Activated CD8-positive, alpha-beta memory T cell treated with anti-CD3 and anti-CD28 coated beads for 48 hours (primary cell): ENCODE measurements around the gene LINGO3.
"Not testable (repeated sequence)": the region's sequence is repeated elsewhere in the genome, so short reads cannot be mapped to it uniquely, and the experiment has no call there.

Experiments used
- DNase-seq, 3 experiments: peaks; one replicate each; pipeline ENCODE4 v3.0.0-alpha.2; 2020; ENCODE audit warnings: low read depth in 2 of 3, low spot score in 2 of 3

The LINGO3 gene

GRCh38 chr19:2283835-2284507, 24.0 kb downstream of the LINGO3 start:
- no peak for DNase-seq

DNA sequence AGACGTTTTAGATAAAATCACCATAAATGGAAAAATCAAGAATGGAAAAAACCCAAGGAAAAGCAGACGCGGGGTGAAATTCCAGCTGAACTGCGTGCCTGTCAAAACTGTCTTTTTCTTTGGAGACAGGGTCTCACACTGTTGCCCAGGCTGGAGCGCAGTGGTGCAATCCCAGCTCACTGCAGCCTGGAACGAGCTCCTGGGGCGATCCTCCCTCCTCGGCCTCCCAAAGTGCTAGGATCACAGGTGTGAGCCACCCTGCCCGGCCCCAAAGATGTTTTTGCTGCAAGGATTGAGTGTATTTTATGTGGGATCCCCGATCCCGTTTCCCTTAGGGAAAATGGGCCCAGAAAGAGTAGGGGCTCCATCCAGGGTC, 25.1 kb downstream of the LINGO3 start:
- no peak for DNase-seq

- no peak for DNase-seq
Measured at GRCh38 chr19:2282062-2282861, 25.7 kb downstream of the LINGO3 start, which contains the start of gene PEAK3. Gene PEAK3 (minus strand): TSS chr19:2282175. CDS start chr19:2280931, 1,244 bp downstream.

GRCh38 chr19:2281265-2282061, 26.5 kb downstream of the LINGO3 start:
- not testable (repeated sequence) for DNase-seq

GRCh38 chr19:2280633-2281264, 27.2 kb downstream of the LINGO3 start:
- DNase-seq, result no peak

GRCh38 chr19:2278459-2279158, 29.3 kb downstream of the LINGO3 start:
- DNase-seq, result no peak

GRCh38 chr19:2277138-2277537, 30.8 kb downstream of the LINGO3 start:
- DNase-seq, result no peak

GRCh38 chr19:2276429-2276986, 31.4 kb downstream of the LINGO3 start:
- DNase-seq, result no peak

- no peak for DNase-seq
Measured at GRCh38 chr19:2275588-2276428, 32.1 kb downstream of the LINGO3 start.

- DNase-seq, result no peak
Measured at GRCh38 chr19:2274931-2275535, 32.9 kb downstream of the LINGO3 start.

DNA sequence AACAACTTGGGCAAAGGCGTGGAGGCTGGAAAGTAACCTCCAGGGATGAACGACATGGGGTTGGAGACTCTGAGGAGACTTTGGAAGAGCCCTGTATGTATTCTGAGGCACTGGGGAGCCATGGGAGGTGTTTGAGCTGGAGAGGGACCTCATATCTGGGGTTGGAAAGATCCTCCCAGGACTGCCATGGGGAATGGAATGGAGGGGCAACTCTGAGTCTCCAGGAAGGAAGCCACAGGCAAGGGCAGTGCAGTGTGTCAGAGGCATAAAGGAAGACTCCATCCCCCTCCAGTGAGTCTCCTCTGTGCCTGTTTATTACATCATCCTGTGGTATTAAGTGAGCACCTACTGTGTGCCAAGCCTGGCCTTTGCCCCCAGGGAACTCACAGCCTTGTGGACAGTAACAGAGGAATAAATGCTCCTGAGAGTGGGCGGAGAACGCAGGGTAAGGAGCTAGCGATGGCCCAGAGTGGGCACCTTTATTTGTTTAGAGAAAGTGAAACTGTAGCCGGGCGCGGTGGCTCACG, 33.7 kb downstream of the LINGO3 start:
- no peak for DNase-seq

- DNase-seq, result peak; percentile 66 to 75 (median 67)
Measured at GRCh38 chr19:2273356-2274184, 34.4 kb downstream of the LINGO3 start.

DNA sequence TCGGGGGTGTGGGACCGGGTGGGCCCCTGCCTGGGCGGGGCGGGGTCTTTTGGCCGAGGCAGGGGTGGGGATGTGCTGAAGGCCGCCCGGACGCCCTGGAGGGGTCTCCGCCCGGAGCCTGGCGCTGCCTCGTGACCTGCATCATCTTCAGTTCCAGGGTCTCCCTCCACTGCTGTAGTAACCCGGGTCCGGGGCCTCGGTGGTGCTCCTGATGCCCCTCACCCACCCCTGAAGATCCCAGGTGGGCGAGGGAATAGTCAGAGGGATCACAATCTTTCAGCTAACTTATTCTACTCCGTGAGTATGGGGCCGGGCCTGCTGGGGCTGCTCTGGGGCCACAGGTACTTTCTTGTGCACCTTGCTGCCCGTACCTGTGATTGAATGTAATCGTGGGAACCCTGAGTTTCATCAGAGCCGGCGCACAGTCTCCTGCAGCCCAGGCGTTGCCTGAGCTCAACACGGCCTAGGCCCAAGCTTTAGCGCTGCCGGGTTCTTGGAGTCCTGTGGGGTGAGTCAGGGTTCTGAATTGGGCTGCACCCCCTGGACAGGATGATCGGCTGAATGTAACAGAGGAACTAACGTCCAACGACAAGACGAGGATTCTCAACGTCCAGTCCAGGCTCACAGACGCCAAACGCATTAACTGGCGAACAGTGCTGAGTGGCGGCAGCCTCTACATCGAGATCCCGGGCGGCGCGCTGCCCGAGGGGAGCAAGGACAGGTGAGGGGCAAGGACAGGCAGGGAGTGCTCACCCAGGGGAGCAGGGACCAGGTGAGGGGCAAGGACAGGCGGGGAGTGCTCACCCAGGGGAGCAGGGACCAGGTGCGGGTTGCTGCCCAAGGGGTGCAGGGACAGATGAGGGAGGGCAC, 36.5 kb downstream of the LINGO3 start:
- no peak for DNase-seq

DNA sequence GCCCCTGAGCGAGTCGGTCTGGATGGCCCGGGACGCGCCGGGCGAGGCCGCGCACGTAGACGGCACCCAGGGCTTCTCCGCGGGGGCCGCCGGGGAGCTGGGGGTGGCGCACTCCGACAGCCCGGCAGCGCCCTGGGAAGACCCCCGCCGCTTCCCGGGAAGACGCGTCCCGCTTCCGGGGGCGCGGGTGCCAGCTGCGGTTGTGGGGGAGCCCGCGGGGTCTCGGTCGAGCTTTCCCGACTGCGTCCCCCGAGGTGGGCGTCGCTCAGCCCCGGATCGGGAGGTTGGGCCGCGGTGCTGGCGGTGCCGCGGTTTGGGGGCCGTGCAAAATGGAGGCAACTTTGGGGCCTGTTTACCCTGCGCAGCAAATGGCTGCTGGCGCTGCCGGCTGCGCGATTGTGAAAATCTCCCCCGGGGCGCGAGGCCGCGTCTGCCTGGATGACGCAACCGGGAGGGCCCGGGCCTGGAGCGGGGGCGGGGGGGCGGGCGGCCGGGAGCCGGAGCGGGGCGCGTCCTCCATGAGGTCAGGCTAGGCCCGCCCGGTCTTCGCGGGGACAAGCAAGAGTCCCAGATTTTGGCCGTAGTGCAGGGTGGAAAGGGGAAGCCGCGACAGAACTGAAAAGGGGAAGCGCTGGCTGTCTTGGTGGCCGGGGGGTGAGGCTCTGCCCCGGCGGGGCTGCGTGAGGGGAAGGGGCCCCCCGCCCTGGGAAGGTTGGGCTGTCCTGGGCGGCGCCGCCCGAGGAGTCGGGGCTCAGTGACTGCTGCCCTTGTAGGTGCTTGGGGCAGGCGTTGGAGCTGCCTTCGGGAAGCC, 37.3 kb downstream of the LINGO3 start:
- peak in 2 of 3 experiments; percentile 36 to 60 for DNase-seq

- no peak for DNase-seq
Measured at GRCh38 chr19:2270157-2270422, 37.9 kb downstream of the LINGO3 start.
